GM12878 (cell line): Measurements from ENCODE around the gene DNAJC3. TPM values are rescaled to one million over a fixed set of nuclear protein-coding genes. Genes with fewer than 3 reads are reported as not detected.

Source experiments
- ATAC-seq: fragments of 200-7000 bp; cut with Tn5 transposase; 3 replicates; pipeline ENCODE4 v1.9.1; 2020; ENCODE audit warnings: mild to moderate bottlenecking, moderate library complexity
- BruUV-seq: library from RNA; stranded (reverse); fragments of 400-500 nt; replicated peaks from 2 replicates; lab custom pipeline; 2021; lab: Mats Ljungman, UMichigan
- CTCF ChIA-PET: fragments of 300-600 bp; sonication (Branson Sonifier 250); formaldehyde crosslinking; extraction: SDS; loops from one replicate; lab custom pipeline; 2021; ENCODE audit warnings: inconsistent platforms; lab: Yijun Ruan, JAX
- POLR2A ChIA-PET: fragments of 350-600 bp; formaldehyde crosslinking; extraction: SDS; loops from one replicate; lab custom pipeline; 2021; ENCODE audit warnings: inconsistent platforms; lab: Charles Lee
- RAD21 ChIA-PET: fragments of 300-600 bp; sonication (Branson Sonifier 250); formaldehyde crosslinking; loops from one replicate; lab custom pipeline; 2023; ENCODE audit warnings: antibody characterized with exemption; ENCODE audit not compliant: unreplicated experiment; lab: Charles Lee
- SMC1A ChIA-PET: fragments of 300-600 bp; sonication (Branson Sonifier 250); formaldehyde crosslinking; loops from one replicate; lab custom pipeline; 2023; ENCODE audit not compliant: unreplicated experiment, uncharacterized antibody; lab: Charles Lee
- DNase-seq: peaks from one replicate; pipeline ENCODE4 v3.0.0-alpha.2; 2011; ENCODE audit warnings: low read depth, low spot score
- FAIRE-seq: peaks from 3 replicates; lab custom pipeline; 2011; peaks lifted over from hg19 to GRCh38; lab: Jason Lieb, UNC
- H2AFZ ChIP-seq: 2 replicates; pipeline ENCODE4 v1.6.0; 2011; ENCODE audit warnings: low read depth, low read length, control low read depth; ENCODE audit not compliant: control insufficient read depth
- H3K27ac ChIP-seq: 2 replicates; pipeline ENCODE4 v1.5.1; 2011; ENCODE audit warnings: control low read depth; ENCODE audit not compliant: control insufficient read depth, insufficient read depth
- H3K27me3 ChIP-seq, 2 experiments: replicated peaks in 1 of 2; 2 replicates each; pipeline versions ENCODE4 v1.6.0 to v1.6.1; 2011; ENCODE audit warnings: low read length in 1 of 2; ENCODE audit not compliant: control insufficient read depth in 2 of 2, insufficient read depth in 2 of 2
- H3K36me3 ChIP-seq, 2 experiments: 2 replicates each; pipeline ENCODE4 v1.5.1; 2011; ENCODE audit warnings: low read length in 1 of 2; ENCODE audit not compliant: control insufficient read depth in 2 of 2, insufficient read depth in 2 of 2
- H3K4me1 ChIP-seq: 2 replicates; pipeline ENCODE4 v1.6.1; 2011; ENCODE audit warnings: mild to moderate bottlenecking, low read length, moderate library complexity, mixed read lengths; ENCODE audit not compliant: control insufficient read depth, insufficient read depth
- H3K4me2 ChIP-seq: 2 replicates; pipeline ENCODE4 v1.6.0; 2011; ENCODE audit warnings: control low read depth; ENCODE audit not compliant: control insufficient read depth, insufficient read depth
- H3K4me3 ChIP-seq: fragments of 200-600 bp; sonication (generic); 2 replicates; pipeline ENCODE4 v1.5.1; 2016
- H3K79me2 ChIP-seq: 2 replicates; pipeline ENCODE4 v1.6.0; 2011; ENCODE audit warnings: low read length; ENCODE audit not compliant: control insufficient read depth, insufficient read depth
- H3K9ac ChIP-seq: 2 replicates; pipeline ENCODE4 v1.8.0; 2011; ENCODE audit warnings: low read length, control low read depth, mixed read lengths; ENCODE audit not compliant: control insufficient read depth, insufficient read depth
- H3K9me3 ChIP-seq: replicated peaks from 3 replicates; pipeline ENCODE4 v1.5.1; 2011; ENCODE audit warnings: mild to moderate bottlenecking, low read length; ENCODE audit not compliant: control insufficient read depth, insufficient read depth
- H4K20me1 ChIP-seq: 2 replicates; pipeline ENCODE4 v1.6.0; 2011; ENCODE audit not compliant: control insufficient read depth, insufficient read depth
- BRCA1 ChIP-seq: IDR thresholded peaks from 2 replicates; pipeline ENCODE4 v1.6.1; 2011; ENCODE audit warnings: low read depth, low read length, improper control_type of control experiment
- CBFB ChIP-seq: IDR thresholded peaks from 2 replicates; pipeline ENCODE4 v1.6.1; 2016; ENCODE audit warnings: antibody characterized with exemption, low read depth
- CEBPB ChIP-seq, 2 experiments: fragments of 150-350 bp in 1 of 2; IDR thresholded peaks; 2 replicates each; pipeline ENCODE4 v1.6.1; 2012 to 2014; ENCODE audit warnings: low read depth in 2 of 2, low read length in 2 of 2, borderline replicate concordance in 1 of 2, inconsistent platforms in 1 of 2
- CREM ChIP-seq: IDR thresholded peaks from 2 replicates; pipeline ENCODE4 v1.6.1; 2014; ENCODE audit warnings: antibody characterized with exemption, low read depth
- DPF2 ChIP-seq: fragments of 450-650 bp; IDR thresholded peaks from 2 replicates; pipeline ENCODE4 v1.6.1; 2017; ENCODE audit warnings: mild to moderate bottlenecking
- E4F1 ChIP-seq: fragments of 450-650 bp; IDR thresholded peaks from 2 replicates; pipeline ENCODE4 v1.6.1; 2018; ENCODE audit warnings: borderline replicate concordance, mild to moderate bottlenecking; ENCODE audit not compliant: partially characterized antibody
- GABPA ChIP-seq: IDR thresholded peaks from 2 replicates; pipeline ENCODE4 v1.6.1; 2014; ENCODE audit warnings: antibody characterized with exemption, low read depth, mild to moderate bottlenecking, inconsistent platforms
- HCFC1 ChIP-seq: fragments of 150-350 bp; IDR thresholded peaks from 2 replicates; pipeline ENCODE4 v1.6.1; 2014; ENCODE audit warnings: low read length
- LARP7 ChIP-seq: fragments of 450-650 bp; IDR thresholded peaks from 2 replicates; pipeline ENCODE4 v1.6.1; 2017; ENCODE audit warnings: mild to moderate bottlenecking
- PKNOX1 ChIP-seq: fragments of 450-650 bp; IDR thresholded peaks from 2 replicates; pipeline ENCODE4 v1.6.1; 2016; ENCODE audit warnings: mild to moderate bottlenecking
- PML ChIP-seq: IDR thresholded peaks from 2 replicates; pipeline ENCODE4 v1.6.1; 2012; ENCODE audit warnings: low read length, inconsistent platforms
- RB1 ChIP-seq: fragments of 450-650 bp; formaldehyde crosslinking; IDR thresholded peaks from 2 replicates; pipeline ENCODE4 v1.6.1; 2017; ENCODE audit warnings: mild to moderate bottlenecking, borderline replicate concordance
- SIX5 ChIP-seq: IDR thresholded peaks from 2 replicates; pipeline ENCODE4 v1.6.1; 2011; ENCODE audit warnings: mild to moderate bottlenecking, low read depth, low read length, moderate library complexity; ENCODE audit not compliant: severe bottlenecking
- SMARCA5 ChIP-seq: fragments of 450-650 bp; IDR thresholded peaks from 2 replicates; pipeline ENCODE4 v1.6.1; 2017; ENCODE audit warnings: mild to moderate bottlenecking
- TAF1 ChIP-seq: IDR thresholded peaks from 2 replicates; pipeline ENCODE4 v1.6.1; 2011; ENCODE audit warnings: mild to moderate bottlenecking, low read depth, low read length, borderline replicate concordance
- USF2 ChIP-seq: IDR thresholded peaks from 2 replicates; pipeline ENCODE4 v1.6.1; 2011; ENCODE audit warnings: low read depth, low read length, improper control_type of control experiment, borderline replicate concordance
- ZNF687 ChIP-seq: fragments of 450-650 bp; IDR thresholded peaks from 2 replicates; pipeline ENCODE4 v1.6.1; 2017; ENCODE audit warnings: mild to moderate bottlenecking, moderate library complexity
- WGBS: methylation state at CpG from one replicate; pipeline ENCODE4 v1.1.6; 2016; ENCODE audit warnings: low lambda C conversion rate; ENCODE audit not compliant: insufficient replicate concordance, insufficient coverage; ENCODE audit errors: missing lambda C conversion rate; 5-methylcytosine and 5-hydroxymethylcytosine counted together
- in situ Hi-C: fragments of 300-500 bp; cut with MboI; formaldehyde crosslinking; loops from 9 replicates; pipeline ENCODE4 v1.14.3; 2018; ENCODE audit warnings: mixed read lengths
- intact Hi-C: fragments of 100-400 bp; cut with micrococcal nuclease; formaldehyde crosslinking; loops from one replicate; pipeline ENCODE4 v1.14.2; 2022; ENCODE audit not compliant: unreplicated experiment
- polyA plus RNA-seq, 11 experiments: library from polyadenylated mRNA; depleted of rRNA in 4 of 11; unstranded in 6 of 11; stranded (reverse) in 5 of 11; fragments of >200 nt; fragmentation: Nextera tagmentation in 4 of 11; fragmentation: Illumina TruSeq in 1 of 11; extraction: Ambion mirVana in 4 of 11; extraction: Trizol in 1 of 11; gene quantifications; 1 replicate in 1 of 11; 2 replicates in 10 of 11; pipeline versions ENCODE4 v1.2.1 to v1.2.3, GENCODE V29; 2011 to 2016; ENCODE audit warnings: inconsistent platforms in 2 of 11, missing spikeins in 2 of 11, low read depth in 1 of 11
- total RNA-seq, 4 experiments: library from RNA; depleted of rRNA in 3 of 4; stranded (reverse); fragments of >200 nt in 3 of 4; fragmentation: Illumina TruSeq in 1 of 4; extraction: Trizol in 1 of 4; gene quantifications; 2 replicates each; pipeline versions ENCODE4 v1.2.1 to v1.2.3, GENCODE V29; 2013 to 2021

Gene DNAJC3
- total and polyA plus RNA-seq, 10 of the 15 experiments (the other 5 are each of a cell fraction or from before 2014, with no cell fraction given) = 9.3 to 37.4 (median 19.0) TPM

- no peaks in the 10 kb centered on the region for H3K9me3 ChIP-seq
- DNase-seq = no peak
- H3K4me1 ChIP-seq = no peaks in the 10 kb centered on the region
- SMC1A ChIA-PET = no interaction called here
- RAD21 ChIA-PET = no interaction called here
- H3K4me3 ChIP-seq = no peak overlapping the region
- ATAC-seq = no peak
- WGBS = 61% methylated on average over 3 of the region's 3 CpGs
- no peak for FAIRE-seq
- H3K79me2 ChIP-seq = no peaks in the 10 kb centered on the region; the same call in 1 of the 2 replicates
- H3K9ac ChIP-seq = no peak overlapping the region
- no peak overlapping the region for H3K4me2 ChIP-seq
- H3K27ac ChIP-seq = no peak overlapping the region
- POLR2A ChIA-PET = no interaction called here
- CTCF ChIA-PET = interaction anchor here (0.9 to 1.0 kb wide), 2 partner anchors 11 to 17 kb away, joined by 3 to 4 read pairs; no protein-coding TSS in a partner anchor
- intact Hi-C loops (no loop called here), in situ Hi-C loops (no loop called here)
- H2AFZ ChIP-seq = no peak overlapping the region
- no TSS peak for BruUV-seq
- H3K27me3 ChIP-seq = peaks cover 0 to 4% of the 10 kb centered on the region in 2 experiments; a peak in 2 of 4 replicates
- H3K36me3 ChIP-seq = no peaks in the 10 kb centered on the region
- no peaks in the 10 kb centered on the region for H4K20me1 ChIP-seq
- TF ChIP-seq USF2 (no peak), DPF2 (no peak), GABPA (no peak), SMARCA5 (no peak), PML (no peak), ZNF687 (no peak), TAF1 (no peak), LARP7 (no peak), BRCA1 (no peak), CEBPB (IDR thresholded peaks at IDR 0.05; ENCODE audit: borderline replicate concordance in 1 of 2, low read depth in 2 of 2, low read length in 2 of 2) (no peak), SIX5 (no peak), E4F1 (no peak), CREM (no peak), PKNOX1 (no peak), RB1 (no peak), CBFB (no peak), HCFC1 (no peak)
Observed at GRCh38 chr13:95642999-95643398, 33.9 kb upstream of the DNAJC3 start.
